Measurements from ENCODE around the gene MEAK7. TPM values are rescaled to one million over a fixed set of nuclear protein-coding genes. Genes with fewer than 3 reads are reported as not detected.

Gene MEAK7
- total RNA-seq, 1 donor from 2014 or later: 10.8 TPM

- Histone ChIP-seq H3K9me3 (no peaks in the 10 kb centered on the region), H3K4me3 (no peak overlapping the region), H3K36me3 (no peaks in the 10 kb centered on the region), H3K4me1 (no peaks in the 10 kb centered on the region), H3K27me3 (no peaks in the 10 kb centered on the region), H3K27ac (no peak overlapping the region)
- TF ChIP-seq CTCF (IDR thresholded peaks at IDR 0.05): no peak
- ATAC-seq (no peak), DNase-seq (no peak)
- intact Hi-C loops (cut with DNase I): no loop called here
Observed at GRCh38 chr16:84543253-84543652, 38.8 kb upstream of the MEAK7 start.

GRCh38 chr16:84541999-84542817, 37.7 kb upstream of the MEAK7 start:
- H3K36me3 ChIP-seq: no peaks in the 10 kb centered on the region
- no peak overlapping the region for H3K27ac ChIP-seq
- H3K4me1 ChIP-seq: no peaks in the 10 kb centered on the region
- H3K27me3 ChIP-seq: no peaks in the 10 kb centered on the region
- no peak overlapping the region for H3K4me3 ChIP-seq
- no peak for ATAC-seq
- intact Hi-C loops (cut with DNase I): no loop called here
- no peak for TF ChIP-seq CTCF (IDR thresholded peaks at IDR 0.05)
- H3K9me3 ChIP-seq: no peaks in the 10 kb centered on the region
- DNase-seq: no peak

- H3K4me1 ChIP-seq: no peaks in the 10 kb centered on the region
- no peaks in the 10 kb centered on the region for H3K9me3 ChIP-seq
- ATAC-seq (no peak), DNase-seq (no peak)
- intact Hi-C loops (cut with DNase I): no loop called here
- H3K36me3 ChIP-seq: no peaks in the 10 kb centered on the region
- H3K27me3 ChIP-seq: no peaks in the 10 kb centered on the region
- H3K27ac ChIP-seq: no peak overlapping the region
- H3K4me3 ChIP-seq: no peak overlapping the region
- TF ChIP-seq CTCF (IDR thresholded peaks at IDR 0.05): no peak
Observed at GRCh38 chr16:84540194-84540593, 35.7 kb upstream of the MEAK7 start.

- no peak for ATAC-seq
- no peak overlapping the region for H3K27ac ChIP-seq
Observed at GRCh38 chr16:84538222-84538840, 33.9 kb upstream of the MEAK7 start.

GRCh38 chr16:84537491-84538151, 33.2 kb upstream of the MEAK7 start:
- Histone ChIP-seq H3K9me3 (no peaks in the 10 kb centered on the region), H3K27ac (peak overlapping the region; percentile 36), H3K4me3 (no peak overlapping the region), H3K4me1 (peaks cover 11% of the 10 kb centered on the region), H3K27me3 (no peaks in the 10 kb centered on the region), H3K36me3 (no peaks in the 10 kb centered on the region)
- intact Hi-C loops (cut with DNase I): no loop called here
- no peak for TF ChIP-seq CTCF (IDR thresholded peaks at IDR 0.05)
- DNase-seq (no peak), ATAC-seq (peak; percentile 31)

More at GRCh38 chr16:84538222-84538840, 33.9 kb upstream of the MEAK7 start:
- no peaks in the 10 kb centered on the region for H3K9me3 ChIP-seq
- no peaks in the 10 kb centered on the region for H3K27me3 ChIP-seq
- H3K4me1 ChIP-seq: peaks cover 4% of the 10 kb centered on the region
- no peak for DNase-seq
- H3K4me3 ChIP-seq: no peak overlapping the region
- no peaks in the 10 kb centered on the region for H3K36me3 ChIP-seq
- no peak for TF ChIP-seq CTCF (IDR thresholded peaks at IDR 0.05)
- intact Hi-C loops (cut with DNase I): no loop called here
